SU-DHL-6 (cell line): ENCODE data around the gene CBLB.

Experiments used
- CTCF ChIP-seq: fragments of 200-600 bp; sonication (generic); IDR thresholded peaks from one replicate; pipeline ENCODE4 v1.5.1; 2017; ENCODE audit warnings: antibody characterized with exemption, mild to moderate bottlenecking, low read length, moderate library complexity; ENCODE audit not compliant: insufficient read depth, poor library complexity, severe bottlenecking
- EZH2phosphoT487 ChIP-seq: fragments of 200-600 bp; sonication (generic), shearing (Covaris generic); conservative IDR thresholded peaks from 2 replicates; pipeline ENCODE4 v1.6.1; 2018; ENCODE audit warnings: mild to moderate bottlenecking, antibody characterized with exemption, low read length, moderate library complexity, mixed read lengths

GRCh38 chr3:105744202-105744601 is 124.6 kb downstream of the CBLB start:
- TF ChIP-seq CTCF: no peak
- TF ChIP-seq EZH2phosphoT487: no peak
